Measurements from ENCODE around the gene IQCH.
"Not testable (repeated sequence)": the region's sequence is repeated elsewhere in the genome, so short reads cannot be mapped to it uniquely, and the experiment has no call there.

The IQCH gene

DNA sequence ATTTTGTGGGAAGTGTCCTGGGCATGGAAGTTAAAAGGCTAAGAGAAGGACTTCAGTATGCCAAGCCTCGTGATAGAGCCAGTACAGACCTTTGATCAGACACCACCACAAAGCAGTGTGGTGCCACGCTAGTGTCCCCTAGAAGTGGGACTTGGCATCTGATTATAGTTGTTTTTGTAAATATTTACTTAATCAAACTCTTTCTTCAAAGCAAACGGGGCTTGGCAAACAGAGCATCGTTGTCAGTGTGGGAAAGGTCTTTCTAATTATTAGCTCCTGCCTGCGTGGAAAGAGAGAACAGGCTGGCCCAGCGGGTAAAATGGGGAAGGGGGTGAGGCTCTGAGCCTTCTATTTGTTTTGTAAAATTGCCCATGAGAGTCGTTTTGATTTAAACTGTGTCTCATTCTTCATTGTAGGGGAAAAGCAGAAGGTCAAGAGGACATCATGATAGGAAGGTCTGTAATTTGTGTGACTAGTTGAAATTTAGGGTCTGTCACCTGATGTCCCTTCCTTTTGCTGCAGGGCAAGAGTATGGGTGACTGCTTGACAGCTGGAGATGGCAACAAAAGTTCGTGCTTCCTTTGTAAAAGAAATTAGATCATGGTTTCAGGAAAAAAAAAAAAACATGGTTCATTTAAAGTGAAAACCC, 105.0 kb downstream of the IQCH start:
- no peak for ATAC-seq

DNA sequence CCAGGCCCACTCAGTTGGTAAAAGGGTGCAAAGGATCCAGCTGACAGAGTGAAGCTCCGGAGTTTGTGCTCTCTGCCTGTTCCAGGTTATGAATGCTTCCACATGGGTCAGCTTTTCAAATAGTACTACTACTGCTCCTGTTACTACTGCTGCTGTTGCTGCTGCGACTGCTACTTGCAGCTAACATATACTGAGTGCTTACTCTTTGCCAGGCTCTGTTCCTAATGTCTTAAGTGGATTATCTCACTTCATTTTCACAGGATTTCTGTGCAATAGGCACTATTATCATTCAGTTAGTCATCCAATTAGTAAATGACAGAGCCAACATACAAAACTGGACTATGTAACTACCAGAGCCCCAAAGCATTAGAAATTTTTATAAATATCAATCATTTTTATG, 106.5 kb downstream of the IQCH start:
- ATAC-seq, result no peak

GRCh38 chr15:67363712-67364111, 109.1 kb downstream of the IQCH start:
- not testable (repeated sequence) for ATAC-seq

DNA sequence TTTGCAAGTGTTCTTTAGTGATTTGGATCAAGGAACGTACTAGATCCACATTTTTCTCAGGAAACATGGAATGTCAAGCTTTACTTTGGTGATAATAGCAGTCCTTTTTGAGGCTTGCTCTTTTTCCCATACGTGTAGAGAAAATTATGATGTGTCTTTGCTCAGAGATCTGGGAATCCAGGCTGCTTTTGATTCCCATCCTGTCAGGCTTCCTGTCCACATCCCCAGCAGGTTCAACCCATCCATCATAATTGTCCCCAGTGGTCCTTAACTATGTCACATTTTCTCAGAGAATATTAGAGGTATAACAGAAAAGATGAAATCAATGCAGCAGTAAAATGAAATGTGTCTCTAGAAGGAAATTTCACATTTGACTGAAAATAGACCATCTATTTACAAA, 111.4 kb downstream of the IQCH start:
- ATAC-seq, result no peak

- no peak for ATAC-seq
Measured at GRCh38 chr15:67366904-67367303, 112.3 kb downstream of the IQCH start.

GRCh38 chr15:67369359-67369998, 114.9 kb downstream of the IQCH start:
- ATAC-seq, result no peak

DNA sequence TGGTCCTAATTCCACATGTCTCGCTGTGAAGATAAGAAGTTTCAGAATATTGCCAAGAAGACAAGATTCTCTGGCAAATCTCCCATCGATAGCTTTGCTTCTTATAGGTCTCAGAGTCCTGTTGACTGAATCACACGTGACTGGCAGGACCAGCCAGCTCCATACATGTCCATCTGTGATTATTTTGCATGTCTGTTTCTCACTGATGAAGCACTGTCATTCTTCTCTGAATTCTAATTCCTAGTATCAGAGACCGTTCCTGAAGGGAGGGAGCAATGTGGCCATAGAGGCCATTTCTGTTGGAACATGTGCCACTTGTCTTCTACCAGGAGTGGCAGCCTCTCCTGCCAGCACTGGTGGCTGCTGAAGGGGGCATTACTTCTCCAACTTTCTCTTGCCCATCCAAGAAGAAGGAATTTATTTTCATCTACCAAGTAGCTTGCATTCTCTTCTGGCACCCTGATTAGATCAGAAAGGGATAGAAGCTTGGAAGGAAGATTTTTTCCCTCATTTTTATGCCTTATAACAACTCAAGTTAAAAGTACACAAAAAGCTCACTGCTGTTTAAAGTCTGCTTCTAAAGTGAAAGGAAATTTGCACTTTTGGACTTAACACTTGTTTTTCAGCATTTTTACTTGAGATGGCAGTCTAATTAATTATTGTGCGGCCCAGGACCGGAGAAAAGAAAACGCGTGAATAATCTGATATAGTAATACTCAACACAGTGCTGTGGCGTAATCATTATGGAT, 115.8 kb downstream of the IQCH start:
- no peak for ATAC-seq

DNA sequence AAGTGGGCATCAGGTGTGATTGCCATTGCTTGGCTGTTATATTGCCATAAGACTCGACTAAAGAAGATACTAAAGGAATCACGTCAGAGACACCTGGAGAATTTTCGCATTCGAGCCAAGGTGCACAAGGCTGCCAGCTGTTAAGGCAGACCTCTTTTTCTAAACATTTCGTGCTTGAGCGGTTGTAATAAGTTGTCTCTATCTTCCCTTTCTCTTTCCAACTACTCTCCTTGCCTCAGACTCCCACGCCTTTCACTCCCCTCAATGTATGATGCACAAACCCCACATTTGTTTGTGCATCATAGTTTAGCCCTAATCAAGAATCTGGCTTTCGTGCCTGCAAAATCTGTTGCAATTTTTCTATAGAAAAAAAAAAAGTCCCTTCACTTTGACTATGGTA, 118.0 kb downstream of the IQCH start:
- ATAC-seq, result no peak

DNA sequence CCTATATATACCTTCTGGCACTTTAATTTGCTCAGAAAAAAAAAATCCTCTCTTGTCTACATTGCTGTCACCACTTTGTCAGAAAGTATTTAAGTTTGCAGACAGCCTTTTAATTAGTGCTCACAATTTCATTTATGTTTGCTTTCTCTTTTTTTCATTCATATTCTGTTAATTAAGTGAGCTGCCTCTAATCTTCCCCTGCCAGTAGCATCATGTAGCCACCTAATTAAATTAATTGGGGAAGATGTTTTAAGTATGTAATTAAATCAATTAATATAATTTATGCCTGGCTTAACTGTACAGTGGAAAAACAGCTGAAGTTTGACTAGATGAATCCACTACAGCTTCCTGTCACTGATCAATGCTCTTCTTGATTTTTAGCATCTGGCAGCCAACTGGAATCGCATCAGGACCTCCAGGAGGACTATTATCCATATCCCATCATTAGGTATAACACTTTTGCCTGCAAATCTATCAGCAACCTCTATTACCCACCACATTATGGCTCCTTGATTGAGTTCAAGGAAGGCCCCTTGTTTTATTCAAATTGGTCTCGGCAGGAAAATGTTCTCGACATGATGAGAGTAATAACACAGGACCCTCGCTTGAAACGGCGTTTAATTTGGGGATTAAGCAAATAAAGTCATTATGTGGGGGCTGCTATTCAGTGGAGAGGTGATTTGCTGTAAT, 118.5 kb downstream of the IQCH start:
- ATAC-seq, result no peak

- ATAC-seq, result no peak
Measured at GRCh38 chr15:67373971-67374370, 119.4 kb downstream of the IQCH start.

DNA sequence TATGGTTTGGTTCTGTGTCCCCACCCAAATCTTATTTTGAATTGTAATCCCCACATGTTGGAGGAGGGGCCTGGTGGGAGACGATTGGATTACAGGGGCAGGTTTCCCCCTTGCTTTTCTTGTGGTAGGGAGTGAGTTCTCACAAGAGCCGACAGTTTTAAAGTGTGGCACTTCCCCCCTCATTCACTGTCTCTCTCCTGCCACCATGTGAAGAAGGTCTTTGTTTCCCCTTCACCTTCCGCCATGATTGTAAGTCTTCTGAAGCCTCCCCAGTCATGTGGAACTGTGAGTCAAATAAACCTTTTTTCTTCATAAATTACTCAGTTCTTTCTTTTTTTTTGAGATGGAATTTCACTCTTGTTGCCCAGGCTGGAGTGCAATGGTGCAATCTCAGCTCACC, 124.9 kb downstream of the IQCH start:
- no peak for ATAC-seq

- ATAC-seq, result no peak
Measured at GRCh38 chr15:67380921-67381320, 126.3 kb downstream of the IQCH start.

DNA sequence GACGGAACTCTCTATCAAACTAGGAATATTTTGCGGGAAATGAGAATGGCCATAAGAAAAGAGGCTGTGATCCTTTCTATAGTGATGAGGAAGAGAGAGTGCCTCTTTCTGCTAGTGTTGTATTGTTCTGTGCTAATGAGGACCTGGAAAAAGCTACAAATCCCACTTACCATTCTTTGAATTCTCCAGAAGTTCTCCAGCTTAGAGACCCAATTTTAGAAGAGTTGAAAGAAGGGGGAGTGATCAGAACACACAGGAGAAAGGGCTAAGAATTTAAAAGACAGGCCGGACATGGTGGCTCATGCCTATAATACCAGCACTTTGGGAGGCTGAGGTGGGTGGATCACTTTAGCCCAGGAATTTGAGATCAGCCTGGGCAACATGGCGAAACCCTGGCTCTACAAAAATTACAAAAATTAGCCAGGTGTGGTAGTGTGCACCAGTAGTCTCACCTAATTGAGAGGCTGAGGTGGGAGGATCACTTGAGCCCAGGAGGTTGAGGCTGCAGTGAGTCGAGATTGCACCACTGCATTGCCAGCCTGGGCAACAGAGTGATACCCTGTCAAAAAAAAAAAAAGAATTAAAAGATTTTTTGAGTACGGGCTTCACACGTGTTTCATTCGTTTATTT, 126.9 kb downstream of the IQCH start:
- ATAC-seq, result no peak

- ATAC-seq, result no peak
Measured at GRCh38 chr15:67382723-67383122, 128.1 kb downstream of the IQCH start.

DNA sequence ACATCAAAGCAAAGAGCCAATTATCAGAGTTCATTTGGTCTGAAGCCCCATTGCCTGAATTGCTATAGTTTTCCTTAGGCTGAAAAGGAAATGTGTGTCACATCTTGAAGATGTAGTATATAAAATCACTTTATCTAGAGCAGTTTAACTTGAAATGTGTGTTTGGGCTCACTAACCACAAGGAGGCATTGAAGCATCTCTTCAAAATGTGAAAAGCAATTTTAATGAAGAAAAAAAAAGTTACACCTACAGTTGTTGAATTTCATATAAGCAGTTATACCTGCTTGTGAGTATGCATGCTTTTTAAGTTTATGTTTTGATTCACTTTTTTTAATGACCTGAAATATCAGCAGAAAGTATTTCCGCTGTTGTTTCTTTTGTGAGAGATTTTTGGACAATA, 129.3 kb downstream of the IQCH start:
- ATAC-seq, result no peak

DNA sequence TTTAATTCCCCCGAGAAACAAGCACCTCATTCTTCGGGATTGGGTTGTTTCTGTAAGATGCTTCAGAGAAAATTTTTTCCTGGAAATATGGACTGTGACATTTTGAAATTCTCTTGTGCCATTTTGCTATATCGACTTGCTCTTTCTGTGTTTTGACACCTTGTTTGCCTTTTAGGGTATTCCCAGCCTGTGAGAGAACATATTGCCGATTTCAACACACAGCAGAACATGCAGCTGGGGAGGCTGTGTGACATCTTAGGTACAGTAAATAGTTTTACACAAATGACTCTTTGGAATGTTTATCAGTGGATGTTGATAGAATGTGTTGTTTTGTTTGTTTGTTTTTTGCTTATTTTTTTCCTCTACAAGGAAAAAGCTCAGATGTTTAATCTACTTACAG, 130.2 kb downstream of the IQCH start:
- ATAC-seq, result no peak

DNA sequence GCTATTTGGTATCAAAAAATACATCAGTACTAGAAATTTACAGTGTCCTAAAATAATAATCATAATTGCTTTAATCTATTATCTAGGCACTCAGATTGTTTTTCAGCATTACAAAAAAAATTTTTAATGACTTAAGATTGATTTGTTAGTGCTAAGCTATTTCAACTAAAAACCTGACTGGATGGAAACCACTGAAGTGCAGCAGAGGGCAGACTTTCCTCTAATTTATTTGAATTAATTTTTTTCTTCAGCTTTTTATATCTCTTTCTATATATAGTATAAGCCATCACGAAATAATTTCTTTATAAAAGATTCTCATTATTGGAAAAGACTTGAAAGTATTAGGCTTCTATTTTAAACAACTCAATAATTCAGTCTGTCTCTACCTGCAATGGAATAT, 131.4 kb downstream of the IQCH start:
- ATAC-seq, result no peak

GRCh38 chr15:67386947-67387346, 132.4 kb downstream of the IQCH start:
- ATAC-seq, result no peak

DNA sequence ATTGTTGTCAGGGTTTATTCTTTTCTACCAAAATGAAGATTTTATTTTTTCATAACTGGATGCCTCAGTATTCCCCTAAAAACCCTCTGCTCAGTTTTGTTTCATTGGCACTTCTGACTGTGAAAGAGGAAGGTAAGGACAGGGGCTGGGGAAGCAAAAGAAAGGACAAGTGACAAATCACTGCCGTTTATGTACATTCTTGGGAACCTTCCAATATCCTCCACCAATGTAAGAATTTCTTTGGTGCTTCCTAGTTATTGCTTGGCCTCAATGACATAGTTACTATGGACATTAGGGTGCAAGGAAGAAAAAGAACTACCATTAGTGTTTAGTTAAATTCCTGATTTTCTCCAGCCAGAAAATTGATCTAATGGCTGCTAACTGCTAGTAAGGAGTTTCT, 135.4 kb downstream of the IQCH start:
- ATAC-seq, result no peak

GRCh38 chr15:67394873-67395639, 140.5 kb downstream of the IQCH start:
- ATAC-seq, result no peak

DNA sequence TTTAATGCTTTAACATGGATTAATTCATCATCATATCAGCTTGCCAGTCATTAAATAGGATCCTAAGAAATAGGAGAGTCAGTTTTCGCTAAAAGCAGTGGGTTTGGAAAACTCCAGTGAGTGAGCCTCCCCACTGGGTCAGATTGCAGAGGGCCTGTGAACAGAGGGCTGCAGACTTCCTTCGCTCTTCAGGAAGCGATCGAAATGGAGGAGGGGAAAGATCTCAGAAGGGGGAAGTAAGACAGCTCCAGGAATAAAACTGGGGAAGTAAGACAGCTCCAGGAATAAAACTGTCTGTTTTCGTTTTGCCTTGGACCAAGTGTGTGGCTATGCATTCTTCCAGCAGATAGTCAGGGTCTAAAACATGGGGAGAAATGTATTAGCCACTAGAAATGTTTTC, 141.5 kb downstream of the IQCH start:
- no peak for ATAC-seq

GRCh38 chr15:67397139-67397538, 142.6 kb downstream of the IQCH start:
- ATAC-seq, result no peak
